Right ventricle myocardium superior (tissue), 1 donor: Measurements from ENCODE around the gene UVSSA. TPM values are rescaled to one million over a fixed set of nuclear protein-coding genes. Genes with fewer than 3 reads are reported as not detected.
"Not testable (repeated sequence)": the region's sequence is repeated elsewhere in the genome, so short reads cannot be mapped to it uniquely, and the experiment has no call there.

Experiments used
- ATAC-seq: fragments of 200-7000 bp; cut with Tn5 transposase; one replicate; pipeline ENCODE4 v1.9.1; 2020; ENCODE audit warnings: mild to moderate bottlenecking; ENCODE audit not compliant: poor library complexity
- DNase-seq: peaks from one replicate; pipeline ENCODE4 v3.0.0-alpha.2; 2020
- intact Hi-C: fragments of 100-400 bp; cut with DNase I; formaldehyde crosslinking; loops from one replicate; pipeline ENCODE4 v1.11.2; 2022
- total RNA-seq: library from RNA; stranded (reverse); fragmentation: NEBNext Ultra II Directional; extraction: Animal tissue kit (Norgen Biotek cat#: 25700); gene quantifications from one replicate; pipeline ENCODE4 v1.2.1, GENCODE V29; 2021
- donor health status: DM: no; HTN: yes; CAD: no; lungs with severe emphysema.

Gene UVSSA
- total RNA-seq, 1 donor from 2014 or later = 6.7 TPM

- peak; percentile 17 for DNase-seq
- intact Hi-C loops = no loop called here
- no peak for ATAC-seq
Observed at GRCh38 chr4:1418494-1419285, 71.7 kb downstream of the UVSSA start.

GRCh38 chr4:1419708-1420107 lies 72.7 kb downstream of the UVSSA start:
- ATAC-seq = no peak
- DNase-seq = peak; percentile 11
- intact Hi-C loops = no loop called here

DNA sequence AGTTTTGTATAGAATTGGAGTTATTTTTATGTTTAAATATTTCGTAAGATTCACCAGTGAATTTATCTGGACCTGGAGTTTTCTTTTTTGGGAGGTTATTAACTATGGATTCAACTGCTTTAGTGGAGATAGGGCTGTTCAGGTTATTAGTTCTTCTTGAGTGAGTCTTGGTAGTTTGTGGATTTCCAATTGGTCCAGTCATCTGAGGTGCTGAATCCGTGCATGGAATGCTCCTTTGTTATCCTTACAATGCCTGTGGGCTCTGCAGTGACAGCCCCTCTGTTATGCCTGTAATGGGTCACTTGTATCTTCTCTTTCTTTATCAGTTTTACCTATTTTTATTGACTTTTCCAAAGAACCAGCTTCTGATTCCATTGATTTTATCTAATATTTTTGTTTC lies 74.6 kb downstream of the UVSSA start:
- ATAC-seq (no peak), DNase-seq (no peak)
- intact Hi-C loops = no loop called here

DNA sequence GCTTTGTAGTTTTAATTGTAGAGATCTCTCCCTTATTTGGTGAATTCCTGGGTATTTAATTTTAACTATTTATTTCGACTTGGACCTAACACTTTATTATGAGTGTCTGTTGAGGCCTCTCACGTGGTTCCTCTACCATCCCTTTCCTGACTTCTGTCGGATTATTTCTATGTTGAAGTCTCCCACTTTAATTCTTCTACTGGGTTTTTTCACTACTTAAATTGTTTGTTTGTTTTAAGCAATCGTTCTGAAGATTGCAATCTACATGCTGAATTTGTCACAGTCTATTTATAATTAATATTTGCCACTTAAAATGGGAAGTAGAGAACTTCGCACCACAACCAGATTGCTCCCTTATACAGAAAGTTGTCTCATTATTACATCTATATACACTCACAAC lies 80.0 kb downstream of the UVSSA start:
- ATAC-seq (no peak), DNase-seq (no peak)
- intact Hi-C loops = no loop called here

GRCh38 chr4:1443688-1444172 lies 96.7 kb downstream of the UVSSA start:
- intact Hi-C loops, ATAC-seq, DNase-seq: not testable (repeated sequence)

Other genes starting within 250 kb of the UVSSA start
- gene RNF212, start 233.6 kb upstream of the UVSSA start, total RNA-seq = 0.30 TPM
- 15.6 TPM for gene SPON2, start 174.6 kb upstream of the UVSSA start, total RNA-seq
- 133 TPM for gene CTBP1, start 98.1 kb upstream of the UVSSA start, total RNA-seq
- gene MAEA, start 57.3 kb upstream of the UVSSA start, total RNA-seq = 50.3 TPM
- not detected for gene NKX1-1, start 59.2 kb downstream of the UVSSA start, total RNA-seq